Muscle layer of duodenum (tissue), 2 donors: ENCODE measurements around the gene ACAN.

ENCODE experiments used
- H3K27ac ChIP-seq: one replicate; pipeline ENCODE4 v1.7.0; 2013; ENCODE audit warnings: mild to moderate bottlenecking, low read length
- H3K27me3 ChIP-seq: one replicate; pipeline ENCODE4 v1.7.0; 2013; ENCODE audit warnings: low read depth, mild to moderate bottlenecking, control low read depth, low read length
- H3K36me3 ChIP-seq, 2 donors: one replicate each; pipeline ENCODE4 v1.7.0; 2013; ENCODE audit warnings: low read length in 2 of 2, control low read depth in 1 of 2, mild to moderate bottlenecking in 1 of 2; ENCODE audit not compliant: insufficient read depth in 2 of 2, control insufficient read depth in 1 of 2
- H3K4me1 ChIP-seq, 2 donors: one replicate each; pipeline ENCODE4 v1.7.0; 2013; ENCODE audit warnings: low read length in 2 of 2, mild to moderate bottlenecking in 2 of 2, control low read depth in 1 of 2, moderate library complexity in 1 of 2; ENCODE audit not compliant: insufficient read depth in 2 of 2, control insufficient read depth in 1 of 2
- H3K4me3 ChIP-seq, 2 donors: one replicate each; pipeline ENCODE4 v1.7.0; 2013; ENCODE audit warnings: low read length in 2 of 2, low read depth in 1 of 2, mild to moderate bottlenecking in 1 of 2
- H3K9me3 ChIP-seq, 2 donors: one replicate each; pipeline ENCODE4 v1.7.0; 2013; ENCODE audit warnings: low read length in 2 of 2, control low read depth in 1 of 2, mild to moderate bottlenecking in 1 of 2; ENCODE audit not compliant: control insufficient read depth in 1 of 2
- donor health status: healthy.

Gene ACAN

DNA sequence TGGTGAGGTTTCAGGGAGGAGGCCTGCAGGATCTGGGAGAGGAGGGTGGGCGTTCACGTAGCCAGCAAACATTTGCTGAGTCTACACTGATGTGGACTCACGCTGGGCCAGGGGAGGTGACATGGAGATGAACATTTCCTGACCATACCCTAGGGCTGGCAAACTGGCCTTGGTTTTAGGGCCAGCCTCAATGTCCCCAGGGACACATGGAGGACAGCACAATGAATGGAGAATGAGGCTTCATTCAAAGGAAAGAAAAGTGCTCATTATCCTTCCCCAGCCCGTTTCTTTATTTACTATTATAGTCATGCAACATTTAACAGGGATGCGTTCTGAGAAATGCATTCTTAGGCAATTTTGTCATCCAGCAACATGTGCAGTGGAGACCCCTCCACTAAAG is 26.8 kb downstream of the ACAN start:
- no peaks in the 10 kb centered on the region for H3K36me3 ChIP-seq
- no peaks in the 10 kb centered on the region for H3K4me1 ChIP-seq
- no peaks in the 10 kb centered on the region for H3K27me3 ChIP-seq
- H3K27ac ChIP-seq, result no peak overlapping the region
- H3K9me3 ChIP-seq, result no peaks in the 10 kb centered on the region
- H3K4me3 ChIP-seq, result no peak overlapping the region

DNA sequence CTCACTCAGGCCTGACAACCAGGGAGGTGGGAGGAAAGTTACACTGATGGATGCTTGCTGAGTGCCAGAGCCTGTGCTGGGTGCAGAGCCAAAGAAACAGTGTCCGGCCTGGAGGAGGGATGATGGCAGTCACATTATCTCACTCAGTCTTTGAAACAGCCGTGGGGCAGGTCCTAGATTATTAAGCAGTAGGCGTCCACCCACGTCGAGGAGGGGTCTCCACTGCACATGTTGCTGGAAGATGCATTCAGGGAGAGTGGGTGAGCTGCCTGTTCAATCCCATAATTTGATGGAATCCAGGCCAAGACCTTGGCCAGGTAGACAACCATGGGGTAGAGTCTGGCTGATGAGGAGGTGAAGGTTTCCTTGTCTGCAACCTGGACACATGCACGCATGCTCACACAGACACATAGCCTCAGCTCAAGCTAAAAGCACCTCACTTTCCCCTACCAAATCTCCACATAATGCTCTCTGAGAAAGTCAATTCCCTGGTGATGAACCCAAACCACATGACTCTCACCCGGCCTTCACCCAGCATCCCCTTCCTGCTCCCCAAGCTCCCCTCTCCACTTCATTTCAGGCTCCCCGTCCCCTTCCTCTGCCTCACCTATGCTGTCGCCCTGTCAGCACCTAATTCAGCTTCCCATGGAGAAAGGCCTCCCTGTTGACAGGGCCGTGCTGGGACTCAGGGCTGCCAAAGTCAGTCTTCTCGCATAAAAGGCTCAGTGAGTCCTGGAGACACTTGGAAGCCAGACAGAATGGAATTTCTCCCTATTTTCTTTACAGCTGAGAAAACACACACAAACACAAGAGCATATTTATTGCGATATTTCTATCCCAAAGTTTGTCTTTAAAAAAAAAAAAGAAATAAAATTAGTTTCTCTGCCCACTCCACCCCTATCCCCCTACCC is 29.8 kb downstream of the ACAN start:
- H3K4me3 ChIP-seq, result no peak overlapping the region
- H3K27ac ChIP-seq, result no peak overlapping the region
- no peaks in the 10 kb centered on the region for H3K9me3 ChIP-seq
- no peaks in the 10 kb centered on the region for H3K27me3 ChIP-seq
- no peaks in the 10 kb centered on the region for H3K36me3 ChIP-seq
- H3K4me1 ChIP-seq, result no peaks in the 10 kb centered on the region

DNA sequence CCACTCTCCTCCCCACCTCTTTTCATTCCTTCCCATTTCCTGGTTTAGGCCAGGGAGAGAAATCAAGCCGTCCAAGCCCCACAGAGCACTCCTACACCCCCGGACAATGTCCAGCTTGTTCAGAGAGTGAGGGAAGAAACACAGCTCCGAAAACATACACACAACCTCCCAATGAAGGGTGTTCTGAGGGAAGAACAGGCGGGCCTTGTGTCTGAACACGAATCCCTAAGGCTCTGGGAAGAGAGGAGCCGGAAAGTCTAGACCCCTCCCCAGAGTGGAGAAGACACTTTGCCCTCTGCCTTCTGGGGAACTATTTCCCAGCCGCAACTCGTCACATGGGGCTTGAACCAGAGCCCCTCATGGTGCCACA is 30.5 kb downstream of the ACAN start:
- Histone ChIP-seq H3K27ac (no peak overlapping the region), H3K4me3 (no peak overlapping the region), H3K9me3 (no peaks in the 10 kb centered on the region), H3K4me1 (no peaks in the 10 kb centered on the region), H3K27me3 (no peaks in the 10 kb centered on the region), H3K36me3 (no peaks in the 10 kb centered on the region)

DNA sequence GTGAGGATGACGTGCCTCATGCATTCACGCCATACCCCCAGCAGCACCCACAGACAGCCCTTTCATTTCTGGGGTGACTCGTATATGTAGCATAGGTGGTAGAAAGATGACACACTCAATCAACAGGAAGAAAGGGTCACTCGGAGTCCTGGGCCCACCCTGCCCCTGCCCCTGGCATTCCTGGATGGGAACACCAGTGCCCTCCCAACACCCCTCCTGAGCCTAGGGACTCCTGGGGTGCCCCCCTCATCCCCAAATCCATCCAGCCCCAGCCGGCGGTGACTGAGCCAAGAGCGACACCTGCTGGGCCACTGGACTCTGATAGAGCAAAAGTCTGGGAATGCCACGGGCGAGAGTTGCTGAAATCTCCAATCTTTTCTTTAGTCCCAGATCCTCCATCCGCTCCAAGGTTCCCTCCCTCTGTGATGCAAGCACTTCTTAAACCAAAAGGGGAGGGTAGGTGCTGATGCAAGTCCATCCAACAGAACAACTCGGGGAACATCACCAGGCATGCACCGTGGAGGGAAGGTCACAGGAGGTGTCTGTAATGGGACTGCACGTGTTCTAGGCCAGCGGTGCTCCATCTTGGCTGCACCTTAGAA is 31.1 kb downstream of the ACAN start:
- no peaks in the 10 kb centered on the region for H3K4me1 ChIP-seq
- H3K36me3 ChIP-seq, result no peaks in the 10 kb centered on the region
- H3K27me3 ChIP-seq, result no peaks in the 10 kb centered on the region
- no peak overlapping the region for H3K27ac ChIP-seq
- H3K4me3 ChIP-seq, result no peak overlapping the region
- H3K9me3 ChIP-seq, result no peaks in the 10 kb centered on the region

DNA sequence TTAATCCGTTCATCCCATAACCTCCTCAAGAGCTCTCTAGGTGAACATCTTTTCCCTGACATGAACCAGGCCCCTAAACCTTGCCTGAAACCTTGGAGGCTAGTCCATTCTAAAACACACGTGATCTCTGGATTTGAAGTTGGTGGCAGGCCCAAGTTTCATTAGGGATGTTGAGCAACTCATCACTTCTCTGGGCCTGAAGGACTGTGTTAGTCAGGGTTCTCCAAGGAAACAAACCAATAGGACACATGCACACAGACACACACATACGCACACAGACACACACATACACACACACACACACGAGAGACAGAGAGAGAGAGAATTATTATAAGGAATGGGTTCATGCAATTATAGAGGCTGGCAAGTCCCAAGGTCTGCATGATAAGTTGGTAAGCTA is 31.9 kb downstream of the ACAN start:
- Histone ChIP-seq H3K4me1 (no peaks in the 10 kb centered on the region), H3K9me3 (no peaks in the 10 kb centered on the region), H3K27ac (no peak overlapping the region), H3K4me3 (no peak overlapping the region), H3K36me3 (no peaks in the 10 kb centered on the region), H3K27me3 (no peaks in the 10 kb centered on the region)

DNA sequence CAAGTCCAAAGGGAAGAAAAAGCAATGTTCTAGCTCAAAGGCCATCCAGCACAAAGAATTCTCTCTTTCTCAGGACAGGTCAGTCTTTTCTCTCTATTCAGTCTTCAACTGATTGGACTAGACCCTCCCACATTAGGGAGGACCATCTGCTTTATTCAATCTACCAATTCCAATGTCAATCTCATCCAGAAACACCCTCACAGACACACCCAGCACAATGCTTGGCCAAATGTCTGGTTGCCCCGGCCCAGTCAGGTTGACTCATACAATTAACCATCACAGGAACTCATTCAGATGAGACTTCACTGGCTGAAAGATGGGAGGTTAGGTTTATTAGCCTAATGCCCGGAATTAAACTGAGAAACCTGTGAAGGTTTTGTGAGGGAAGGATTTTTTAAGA is 32.4 kb downstream of the ACAN start:
- Histone ChIP-seq H3K4me3 (no peak overlapping the region), H3K9me3 (no peaks in the 10 kb centered on the region), H3K36me3 (no peaks in the 10 kb centered on the region), H3K4me1 (no peaks in the 10 kb centered on the region), H3K27ac (no peak overlapping the region), H3K27me3 (no peaks in the 10 kb centered on the region)

DNA sequence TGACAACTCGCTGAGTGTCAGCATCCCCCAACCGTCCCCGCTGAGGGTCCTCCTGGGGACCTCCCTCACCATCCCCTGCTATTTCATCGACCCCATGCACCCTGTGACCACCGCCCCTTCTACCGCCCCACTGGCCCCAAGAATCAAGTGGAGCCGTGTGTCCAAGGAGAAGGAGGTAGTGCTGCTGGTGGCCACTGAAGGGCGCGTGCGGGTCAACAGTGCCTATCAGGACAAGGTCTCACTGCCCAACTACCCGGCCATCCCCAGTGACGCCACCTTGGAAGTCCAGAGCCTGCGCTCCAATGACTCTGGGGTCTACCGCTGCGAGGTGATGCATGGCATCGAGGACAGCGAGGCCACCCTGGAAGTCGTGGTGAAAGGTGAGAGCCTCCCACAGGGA is 35.4 kb downstream of the ACAN start:
- Histone ChIP-seq H3K27me3 (no peaks in the 10 kb centered on the region), H3K4me1 (no peaks in the 10 kb centered on the region), H3K9me3 (no peaks in the 10 kb centered on the region), H3K36me3 (no peaks in the 10 kb centered on the region), H3K4me3 (no peak overlapping the region), H3K27ac (no peak overlapping the region)

DNA sequence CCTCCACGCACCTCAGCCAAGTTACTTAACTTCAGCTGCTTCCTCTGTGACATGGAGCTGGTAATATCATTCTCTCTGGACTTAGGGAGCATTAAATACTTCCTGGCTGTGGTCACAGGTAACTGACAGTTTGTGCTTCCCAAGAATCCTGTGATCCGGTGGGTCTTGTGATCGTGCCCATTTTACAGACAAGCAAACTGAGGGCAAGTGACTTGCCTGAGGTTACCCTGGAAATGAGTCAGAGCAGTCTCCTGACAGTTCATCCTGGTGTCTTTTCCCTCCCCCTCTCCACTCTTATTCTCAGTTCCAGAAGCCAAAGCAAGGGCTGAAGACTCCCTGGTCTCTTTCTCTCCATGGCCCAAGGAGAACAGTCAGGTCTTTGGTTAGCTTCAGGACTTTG is 35.9 kb downstream of the ACAN start:
- Histone ChIP-seq H3K9me3 (no peaks in the 10 kb centered on the region), H3K4me3 (no peak overlapping the region), H3K36me3 (no peaks in the 10 kb centered on the region), H3K4me1 (no peaks in the 10 kb centered on the region), H3K27me3 (no peaks in the 10 kb centered on the region), H3K27ac (no peak overlapping the region)

DNA sequence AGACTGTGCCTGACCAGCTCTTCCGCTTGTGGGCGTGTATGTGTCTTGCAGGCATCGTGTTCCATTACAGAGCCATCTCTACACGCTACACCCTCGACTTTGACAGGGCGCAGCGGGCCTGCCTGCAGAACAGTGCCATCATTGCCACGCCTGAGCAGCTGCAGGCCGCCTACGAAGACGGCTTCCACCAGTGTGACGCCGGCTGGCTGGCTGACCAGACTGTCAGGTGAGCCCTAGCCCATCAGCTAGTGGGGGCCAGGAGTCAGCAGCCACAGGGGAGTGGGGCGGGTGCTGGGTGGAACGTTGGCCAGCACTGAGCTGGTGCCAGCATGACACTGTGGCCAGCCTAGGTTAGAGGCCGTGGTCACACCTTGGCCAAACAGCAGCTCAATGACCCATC is 36.7 kb downstream of the ACAN start:
- no peaks in the 10 kb centered on the region for H3K9me3 ChIP-seq
- no peaks in the 10 kb centered on the region for H3K4me1 ChIP-seq
- H3K4me3 ChIP-seq, result no peak overlapping the region
- H3K27me3 ChIP-seq, result no peaks in the 10 kb centered on the region
- H3K27ac ChIP-seq, result no peak overlapping the region
- no peaks in the 10 kb centered on the region for H3K36me3 ChIP-seq

DNA sequence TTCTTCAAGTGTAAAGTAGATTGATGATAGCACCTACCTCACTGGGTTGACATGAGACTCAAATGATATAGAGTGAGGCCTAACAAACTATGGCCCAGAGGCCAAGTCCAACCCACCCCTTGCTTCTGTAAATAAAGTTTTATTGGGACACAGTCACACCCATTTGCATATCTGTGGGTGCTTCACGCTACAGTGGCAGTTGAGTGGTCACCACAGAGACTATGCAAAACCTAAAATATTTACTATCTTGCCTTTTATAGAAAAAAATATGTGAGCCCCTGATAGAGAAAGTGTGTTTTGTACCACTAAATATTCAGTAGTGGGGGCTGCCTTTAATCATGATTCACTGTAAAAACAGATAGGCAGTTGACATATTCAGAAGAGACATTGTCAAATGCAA is 38.0 kb downstream of the ACAN start:
- no peaks in the 10 kb centered on the region for H3K4me1 ChIP-seq
- no peaks in the 10 kb centered on the region for H3K36me3 ChIP-seq
- no peaks in the 10 kb centered on the region for H3K27me3 ChIP-seq
- no peak overlapping the region for H3K4me3 ChIP-seq
- no peaks in the 10 kb centered on the region for H3K9me3 ChIP-seq
- no peak overlapping the region for H3K27ac ChIP-seq

DNA sequence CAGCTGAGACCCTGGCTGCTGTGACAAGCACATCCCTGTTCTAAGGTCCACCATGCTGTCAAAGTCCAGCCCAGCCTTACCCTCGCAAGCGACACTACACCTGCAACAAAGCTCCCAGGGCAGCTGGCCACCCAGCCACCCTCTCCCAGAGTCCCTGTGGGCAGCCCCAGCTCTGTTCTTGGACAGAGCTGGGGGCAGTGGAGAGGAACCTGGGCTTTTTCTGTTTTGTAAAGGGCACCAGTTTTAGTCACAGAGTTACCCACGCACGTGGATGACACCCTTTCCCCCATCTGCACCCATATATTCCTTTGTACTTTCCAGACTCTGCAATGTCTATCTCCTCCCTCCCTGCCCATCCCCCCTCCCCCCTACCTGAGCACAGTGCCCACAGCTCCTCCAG is 38.9 kb downstream of the ACAN start:
- Histone ChIP-seq H3K9me3 (no peaks in the 10 kb centered on the region), H3K4me3 (no peak overlapping the region), H3K27me3 (no peaks in the 10 kb centered on the region), H3K36me3 (no peaks in the 10 kb centered on the region), H3K4me1 (no peaks in the 10 kb centered on the region), H3K27ac (no peak overlapping the region)

DNA sequence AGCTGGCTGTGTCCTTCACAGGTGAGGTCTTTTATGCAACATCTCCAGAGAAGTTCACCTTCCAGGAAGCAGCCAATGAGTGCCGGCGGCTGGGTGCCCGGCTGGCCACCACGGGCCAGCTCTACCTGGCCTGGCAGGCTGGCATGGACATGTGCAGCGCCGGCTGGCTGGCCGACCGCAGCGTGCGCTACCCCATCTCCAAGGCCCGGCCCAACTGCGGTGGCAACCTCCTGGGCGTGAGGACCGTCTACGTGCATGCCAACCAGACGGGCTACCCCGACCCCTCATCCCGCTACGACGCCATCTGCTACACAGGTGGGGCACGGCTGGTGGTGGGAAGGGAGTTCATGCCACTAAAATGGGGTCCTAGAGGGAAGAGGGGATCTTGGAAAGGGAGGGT is 40.1 kb downstream of the ACAN start:
- H3K36me3 ChIP-seq, result no peaks in the 10 kb centered on the region
- no peak overlapping the region for H3K4me3 ChIP-seq
- no peaks in the 10 kb centered on the region for H3K9me3 ChIP-seq
- no peaks in the 10 kb centered on the region for H3K4me1 ChIP-seq
- H3K27ac ChIP-seq, result no peak overlapping the region
- H3K27me3 ChIP-seq, result no peaks in the 10 kb centered on the region
